Activated naive CD4-positive, alpha-beta T cell treated with anti-CD3 and anti-CD28 coated beads, Interleukin-2, amount 50 U/mL, for 16 hours (primary cell): ENCODE results near the gene MPC2.
"Not testable (repeated sequence)": the region's sequence is repeated elsewhere in the genome, so short reads cannot be mapped to it uniquely, and the experiment has no call there.

Experiments used
- DNase-seq: peaks from one replicate; pipeline ENCODE4 v3.0.0-alpha.2; 2020

The MPC2 gene

DNA sequence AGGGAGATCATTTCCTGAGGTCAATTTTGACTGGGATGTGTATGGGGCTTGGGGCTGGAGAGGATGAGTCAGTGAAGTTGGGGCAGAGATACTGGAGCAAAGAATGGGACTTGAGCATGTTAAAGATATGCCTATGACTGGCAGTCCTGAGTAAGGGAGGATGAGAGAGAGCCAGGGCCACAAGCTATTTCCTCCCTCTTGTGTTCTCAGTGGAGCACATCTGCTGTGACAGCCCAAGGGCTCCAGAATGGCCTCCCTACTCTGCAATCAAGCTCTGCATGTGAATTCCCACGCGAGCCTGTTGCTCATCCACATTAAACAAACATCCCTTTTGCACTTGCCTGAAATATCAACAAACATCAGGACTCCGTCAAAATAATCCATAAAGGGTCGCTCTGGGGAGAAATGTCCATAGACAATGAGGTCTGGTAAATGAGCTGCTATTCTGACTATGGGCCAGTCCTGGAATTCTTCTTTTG lies 32.2 kb downstream of the MPC2 start:
- no peak for DNase-seq

DNA sequence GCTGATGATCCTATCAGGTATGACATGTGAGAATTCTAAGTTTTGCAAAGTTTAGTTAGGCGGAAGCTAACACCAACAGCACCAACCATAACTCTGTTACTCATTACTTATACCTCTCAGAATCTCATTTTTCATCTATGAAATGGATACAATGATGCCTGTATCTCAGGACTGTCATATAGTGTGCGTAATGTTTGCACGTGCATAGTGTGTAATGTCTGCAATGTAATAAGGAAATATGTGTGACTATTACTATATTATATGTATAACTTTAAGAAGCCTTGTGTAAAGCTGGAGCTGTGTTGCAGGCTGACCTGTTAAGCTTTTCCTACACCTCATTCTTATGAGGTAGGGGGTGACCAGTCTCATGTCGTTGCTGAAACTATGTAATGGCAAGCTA lies 36.0 kb downstream of the MPC2 start:
- no peak for DNase-seq

DNA sequence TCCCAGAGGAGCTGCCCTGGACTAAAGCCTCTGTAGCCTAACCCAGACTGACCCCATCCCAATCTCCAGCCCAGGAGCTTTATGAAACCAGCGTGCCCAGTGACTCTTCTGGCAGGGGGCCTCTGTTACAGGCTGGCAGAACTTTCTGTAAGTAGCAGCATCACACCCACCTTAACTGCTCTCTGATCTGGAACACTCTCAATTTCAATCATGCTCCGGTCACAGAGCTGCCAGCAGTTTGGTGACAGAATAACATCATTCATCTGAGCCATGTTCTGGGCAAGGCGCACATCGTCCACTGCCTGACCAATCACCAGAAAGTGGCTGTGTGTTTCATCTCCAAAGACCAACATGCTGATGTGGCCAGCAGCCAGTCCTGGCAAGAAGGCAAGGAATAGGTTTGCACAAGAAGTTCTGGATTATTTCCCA lies 37.6 kb downstream of the MPC2 start:
- DNase-seq, result no peak

DNA sequence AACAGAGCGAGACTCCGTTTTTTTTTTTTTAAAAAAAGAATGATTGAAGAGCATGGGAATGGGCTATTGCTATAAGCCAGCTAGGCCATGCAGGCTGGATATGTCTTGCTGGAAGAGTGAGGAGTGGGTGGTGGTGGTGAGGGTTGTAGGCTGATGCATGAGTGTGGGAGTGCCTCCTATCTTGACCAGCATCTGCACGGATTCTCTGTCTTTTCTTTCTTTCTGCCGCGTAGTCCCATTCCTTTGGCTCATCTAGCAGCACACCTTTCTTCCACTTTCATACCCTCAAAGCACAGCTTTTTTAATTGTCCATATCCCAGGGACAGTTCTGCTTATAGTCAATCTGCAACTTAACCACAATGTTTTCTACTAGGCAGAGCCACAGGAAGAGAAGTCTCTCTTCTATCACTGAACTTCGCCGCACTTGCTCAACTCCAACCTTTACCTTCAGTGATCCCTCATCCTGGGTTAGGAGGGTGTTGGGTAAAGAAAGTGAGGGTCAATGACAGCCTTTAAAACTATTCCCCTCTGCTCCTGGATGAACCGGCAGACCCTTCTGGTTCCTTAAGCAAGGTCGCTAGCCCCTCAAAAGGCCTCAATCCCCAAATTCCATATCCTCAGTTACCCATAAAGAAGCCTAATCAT lies 38.2 kb downstream of the MPC2 start:
- no peak for DNase-seq

DNA sequence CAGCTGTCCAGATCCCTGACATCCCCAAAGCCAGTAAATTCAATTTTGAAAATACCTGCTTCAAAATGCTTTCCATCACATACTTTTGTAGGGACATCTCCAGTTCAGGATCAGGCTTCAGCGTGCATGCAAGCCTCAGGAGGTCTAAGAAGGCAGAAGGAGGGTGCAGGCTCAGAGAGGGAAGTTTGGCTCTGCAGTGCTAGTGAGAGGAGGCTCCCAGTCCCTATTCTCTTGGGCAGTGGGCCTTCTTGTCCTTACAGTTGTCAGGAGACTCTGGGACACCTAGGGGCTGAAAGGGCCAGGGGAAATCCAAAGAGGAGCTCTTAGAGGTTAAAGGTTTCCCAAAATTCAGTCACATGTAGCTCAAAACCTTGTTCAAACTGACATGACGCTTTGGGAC lies 43.1 kb downstream of the MPC2 start:
- no peak for DNase-seq

DNA sequence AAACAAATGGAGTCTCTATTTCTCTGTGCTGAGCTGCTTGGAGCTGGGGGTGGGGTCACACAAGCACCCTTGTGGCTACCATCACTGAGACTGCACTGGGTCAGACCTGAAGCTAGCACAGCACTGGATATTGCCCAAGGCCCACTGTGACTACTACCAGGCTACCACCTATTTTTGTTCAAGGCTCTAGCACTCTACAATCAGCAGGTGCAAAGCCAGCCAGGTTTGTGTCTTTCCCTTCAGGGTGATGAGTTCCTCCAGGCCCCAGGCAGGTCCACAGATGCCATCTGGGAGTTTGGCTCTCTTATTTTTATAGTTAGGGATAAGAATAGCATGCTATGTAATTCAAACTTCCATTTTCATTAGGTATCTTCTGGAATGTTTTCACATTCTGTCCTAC lies 46.5 kb downstream of the MPC2 start:
- DNase-seq, result no peak

DNA sequence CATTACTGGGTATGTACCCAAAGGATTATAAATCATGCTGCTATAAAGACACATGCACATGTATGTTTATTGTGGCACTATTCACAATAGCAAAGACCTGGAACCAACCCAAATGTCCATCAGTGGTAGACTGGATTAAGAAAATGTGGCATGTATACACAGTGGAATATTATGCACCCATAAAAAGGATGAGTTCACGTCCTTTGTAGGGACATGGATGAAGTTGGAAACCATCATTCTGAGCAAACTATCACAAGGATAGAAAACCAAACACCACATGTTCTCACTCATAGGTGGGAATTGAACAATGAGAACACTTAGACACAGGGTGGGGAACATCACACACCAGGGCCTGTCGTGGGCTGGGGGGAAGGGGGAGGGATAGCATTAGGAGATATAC lies 49.7 kb downstream of the MPC2 start:
- not testable (repeated sequence) for DNase-seq

DNA sequence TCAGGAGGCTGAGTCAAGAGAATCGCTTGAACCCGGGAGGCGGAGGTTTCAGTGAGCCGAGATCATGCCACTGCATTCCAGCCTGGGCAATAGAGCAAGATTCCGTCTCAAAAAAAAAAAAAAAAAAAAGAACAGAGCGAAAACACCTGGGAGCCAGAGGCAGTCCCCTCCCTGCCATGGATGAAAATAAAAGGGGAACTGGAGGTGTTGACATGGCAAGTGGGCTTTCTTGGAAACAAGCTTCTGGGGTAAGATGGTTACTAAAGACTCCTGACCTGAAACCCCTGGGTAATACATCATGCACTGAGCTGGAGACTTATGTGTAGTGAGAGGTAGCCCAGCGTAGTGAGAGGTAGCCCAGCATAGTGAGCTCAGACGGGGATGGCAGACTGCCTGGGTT lies 54.5 kb downstream of the MPC2 start:
- no peak for DNase-seq

DNA sequence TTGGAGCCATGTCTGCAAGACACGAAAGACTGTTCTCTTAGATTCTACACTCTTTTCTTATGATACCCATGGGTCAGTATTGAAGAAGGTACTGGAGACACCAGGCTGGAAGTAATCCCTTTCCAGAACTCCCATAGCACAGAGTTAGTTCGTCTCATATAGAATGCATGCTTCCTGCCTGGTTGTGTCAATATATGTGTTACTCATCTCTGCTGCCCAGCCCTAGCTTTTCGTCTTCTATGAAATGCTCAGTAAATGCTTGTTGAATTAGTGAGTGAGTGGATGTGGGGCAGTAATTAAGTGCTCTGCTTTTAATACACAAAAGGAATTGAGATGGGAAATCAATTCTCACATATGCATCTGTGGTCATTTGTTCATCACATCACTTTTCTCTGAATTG lies 55.1 kb downstream of the MPC2 start:
- no peak for DNase-seq

DNA sequence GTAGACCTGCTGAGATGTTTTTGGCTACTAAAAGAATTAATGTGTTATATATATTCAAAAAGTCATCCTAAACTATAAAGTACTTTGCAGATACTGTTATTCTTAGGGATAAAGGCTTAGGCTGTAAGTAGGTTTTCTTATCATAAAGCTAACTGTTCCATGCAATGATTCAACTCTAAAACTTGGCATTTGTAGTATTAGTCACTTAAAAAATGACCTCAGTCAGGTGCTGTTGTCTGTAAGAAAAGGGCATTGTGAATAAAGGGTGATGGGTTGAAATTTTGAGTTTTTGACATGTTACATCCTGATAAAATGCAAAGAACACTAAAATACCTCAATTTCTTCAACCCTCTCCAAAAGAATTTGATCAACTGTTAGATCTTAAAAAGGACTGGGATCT lies 55.8 kb downstream of the MPC2 start:
- DNase-seq, result no peak

DNA sequence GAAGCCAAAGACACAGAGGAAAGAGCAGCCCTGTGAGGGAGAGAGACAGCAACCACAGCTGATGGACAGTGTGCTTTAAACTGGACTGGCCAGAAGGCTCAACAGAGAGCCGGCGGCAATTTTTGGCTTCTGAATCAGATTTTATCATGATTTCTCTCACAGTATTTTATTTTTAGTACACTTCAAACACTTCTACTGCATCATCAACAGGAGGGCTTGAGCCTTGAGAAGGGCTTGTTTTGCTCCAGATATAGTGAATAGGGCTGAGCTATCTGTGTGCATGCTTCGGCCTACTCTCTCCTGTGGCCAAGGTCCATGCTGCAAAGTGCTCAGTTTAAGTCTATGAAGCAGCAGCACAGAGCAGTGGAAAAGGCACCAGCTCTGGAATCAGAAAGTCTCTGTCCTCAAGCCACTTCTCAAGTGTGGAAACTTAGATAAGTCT lies 56.3 kb downstream of the MPC2 start:
- no peak for DNase-seq

DNA sequence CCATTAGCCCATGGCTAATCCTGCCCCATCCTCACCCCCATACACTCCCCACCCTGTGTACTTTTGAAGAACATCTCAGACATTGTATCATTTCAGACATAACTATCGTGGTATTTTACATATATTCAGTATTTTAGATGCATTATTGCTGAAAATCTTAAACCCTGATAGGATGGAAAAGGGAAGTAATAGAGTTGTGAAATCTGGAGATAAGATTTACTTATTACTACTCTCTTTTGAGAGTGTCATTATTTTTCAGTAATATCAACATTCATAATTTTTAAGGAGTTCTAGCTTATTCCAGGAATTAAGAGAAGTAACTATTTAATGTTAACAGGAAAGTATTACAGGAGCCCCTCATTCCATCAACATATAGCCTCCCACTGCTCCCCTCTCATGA lies 57.4 kb downstream of the MPC2 start:
- DNase-seq, result no peak

DNA sequence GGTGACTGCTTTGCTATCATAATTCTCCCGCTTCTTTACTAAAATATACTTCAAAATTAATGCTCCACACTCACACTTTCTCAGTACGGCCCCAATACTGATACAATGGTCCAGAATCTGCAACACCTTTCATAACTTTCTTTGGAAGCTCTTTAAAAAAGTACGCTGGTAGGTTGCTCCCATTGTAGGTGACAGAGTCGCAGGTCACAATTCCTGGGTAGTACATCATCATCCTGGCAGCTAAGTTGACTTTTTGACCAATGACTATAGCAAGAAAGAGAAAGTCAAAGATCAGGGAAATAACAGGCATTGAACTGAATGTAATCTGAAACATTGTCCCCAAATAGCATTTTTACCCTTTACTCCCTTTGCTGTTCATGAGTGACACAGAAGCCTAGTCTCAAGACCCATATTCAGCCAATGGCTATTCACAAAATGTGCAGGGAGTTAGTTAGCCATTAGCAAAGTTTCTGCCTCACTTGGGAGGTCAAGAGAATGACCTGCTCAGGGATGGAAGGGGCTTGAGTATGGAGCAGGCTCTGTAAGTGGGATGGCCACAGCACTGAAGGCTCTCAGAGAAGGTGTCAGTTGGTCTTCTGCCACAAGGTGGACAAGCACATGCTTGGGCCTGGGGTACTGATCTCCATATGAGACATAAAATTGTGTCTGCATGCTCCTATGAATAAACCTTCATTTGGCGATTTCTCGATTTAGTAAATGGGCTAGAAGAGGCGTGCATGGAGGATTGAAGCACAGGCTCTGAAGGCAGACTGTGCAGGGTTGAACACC lies 58.3 kb downstream of the MPC2 start:
- DNase-seq, result no peak

DNA sequence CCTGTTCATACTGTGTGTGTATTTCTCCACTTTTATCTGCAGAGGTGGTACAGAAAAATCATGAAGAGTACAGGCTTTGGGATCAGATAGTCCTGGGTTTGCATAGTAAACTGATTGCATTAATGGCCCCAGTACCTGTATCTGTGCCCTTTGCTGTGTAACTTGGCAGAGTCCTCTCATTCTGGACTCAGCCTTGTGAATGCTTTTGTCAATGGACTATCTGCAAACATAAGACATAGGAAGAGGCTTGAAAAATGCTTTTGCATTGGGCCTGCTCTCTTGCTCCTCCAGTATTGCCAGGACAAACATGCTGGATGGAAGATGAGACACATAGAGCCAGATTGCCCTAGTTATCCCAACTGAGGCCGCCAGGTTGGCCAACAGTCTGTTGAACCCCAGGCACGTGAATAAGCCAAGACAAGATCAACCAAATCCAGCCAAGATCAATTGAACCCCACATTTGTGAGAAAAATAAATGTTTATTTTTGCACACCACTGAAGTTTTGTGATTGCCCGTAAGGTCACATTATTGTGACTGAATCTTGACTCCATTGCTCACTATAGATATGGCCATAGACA lies 60.2 kb downstream of the MPC2 start:
- DNase-seq, result no peak

DNA sequence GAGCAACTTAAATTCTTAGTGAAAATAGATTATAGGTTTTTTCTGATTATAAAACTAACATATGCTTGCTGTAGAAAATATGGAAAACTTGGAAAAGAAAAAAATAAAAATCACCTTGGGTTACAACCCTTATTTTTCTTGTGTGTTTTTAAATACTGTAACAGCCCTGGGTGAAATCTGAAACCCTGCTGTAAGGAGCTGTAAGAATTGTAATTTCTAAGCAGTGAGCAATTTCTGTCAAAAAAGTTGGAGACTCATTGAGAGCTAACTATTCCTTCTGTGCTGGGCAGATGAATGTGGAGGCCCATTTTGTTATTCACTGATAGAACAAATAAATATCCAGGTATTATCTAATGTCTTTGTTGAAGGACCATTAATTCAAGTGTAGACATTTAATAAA lies 65.5 kb downstream of the MPC2 start:
- no peak for DNase-seq

DNA sequence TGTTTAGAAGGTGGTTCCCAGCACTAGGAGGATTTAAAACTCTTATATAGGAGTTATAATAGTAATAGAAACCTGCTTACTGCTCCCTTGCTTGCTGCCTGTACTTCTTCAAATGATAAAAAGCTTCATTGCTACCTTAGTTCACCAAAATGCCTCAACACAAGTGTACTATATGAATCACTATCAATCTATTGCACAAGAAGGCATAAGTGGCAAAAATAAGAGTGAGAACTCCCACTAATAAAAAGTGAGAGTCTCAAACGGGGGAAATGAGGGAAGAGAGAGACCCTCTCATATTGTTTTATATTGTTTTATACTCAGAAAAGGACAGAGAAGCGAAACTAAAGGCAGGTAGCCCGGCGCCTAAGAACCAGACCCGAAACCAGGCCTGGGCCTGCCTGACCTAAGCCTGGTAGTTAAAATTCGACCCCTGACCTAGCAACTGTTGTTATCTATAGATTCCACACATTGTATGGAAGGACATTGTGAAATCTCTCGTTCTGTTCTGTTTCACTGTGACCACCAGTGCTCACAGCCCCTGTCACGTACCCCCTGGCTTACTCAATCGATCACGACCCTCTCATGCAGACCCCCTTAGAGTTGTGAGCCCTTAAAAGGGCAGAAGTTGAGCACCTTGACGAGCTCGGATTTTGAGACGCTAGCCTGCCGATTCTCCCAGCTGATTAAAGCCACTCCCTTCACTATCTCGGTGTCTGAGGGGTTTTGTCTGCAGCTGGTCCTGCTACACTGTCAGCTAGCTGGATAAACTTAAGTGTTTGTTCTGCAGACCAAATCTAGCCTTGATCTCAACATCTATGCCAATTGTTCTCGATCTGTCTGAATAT lies 67.5 kb downstream of the MPC2 start:
- DNase-seq, result not testable (repeated sequence)

DNA sequence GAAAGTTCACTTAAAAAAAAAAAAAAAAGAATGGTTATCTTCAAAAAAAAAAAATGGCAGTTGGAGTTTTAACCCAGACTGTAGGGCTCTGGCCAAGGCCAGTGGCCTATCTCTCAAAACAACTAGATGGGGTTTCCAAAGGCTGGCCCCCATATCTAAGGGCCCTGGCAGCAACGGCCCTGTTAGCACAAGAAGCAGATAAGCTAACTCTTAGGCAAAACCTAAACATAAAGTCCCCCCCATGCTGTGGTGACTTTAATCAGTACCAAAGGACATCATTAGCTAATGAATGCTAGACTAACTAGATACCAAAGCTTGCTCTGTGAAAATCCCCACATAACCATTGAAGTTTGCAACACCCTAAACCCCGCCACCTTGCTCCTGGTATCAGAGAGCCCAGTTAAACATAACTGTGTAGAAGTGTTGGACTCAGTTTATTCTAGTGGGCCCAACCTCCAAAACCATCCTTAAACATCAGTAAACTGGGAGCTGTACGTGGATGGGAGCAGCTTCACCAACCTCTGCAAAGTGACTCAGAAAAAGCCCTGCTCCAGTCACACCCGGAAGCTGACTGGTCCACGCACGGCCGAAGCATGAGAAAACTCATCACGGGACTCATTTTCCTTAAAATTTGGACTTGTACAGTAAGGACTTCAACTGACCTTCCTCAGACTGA lies 70.0 kb downstream of the MPC2 start:
- not testable (repeated sequence) for DNase-seq
